NCI-H748 (cell line): ENCODE results near the gene DOCK9.
A peak's percentile ranks its signal among the peaks of the same experiment; 100 is the strongest.

Experiments used
- DNase-seq: peaks from one replicate; lab custom pipeline; 2025; ENCODE audit not compliant: unreplicated experiment; lab: John Stamatoyannopoulos, UW

The DOCK9 gene, protein sequence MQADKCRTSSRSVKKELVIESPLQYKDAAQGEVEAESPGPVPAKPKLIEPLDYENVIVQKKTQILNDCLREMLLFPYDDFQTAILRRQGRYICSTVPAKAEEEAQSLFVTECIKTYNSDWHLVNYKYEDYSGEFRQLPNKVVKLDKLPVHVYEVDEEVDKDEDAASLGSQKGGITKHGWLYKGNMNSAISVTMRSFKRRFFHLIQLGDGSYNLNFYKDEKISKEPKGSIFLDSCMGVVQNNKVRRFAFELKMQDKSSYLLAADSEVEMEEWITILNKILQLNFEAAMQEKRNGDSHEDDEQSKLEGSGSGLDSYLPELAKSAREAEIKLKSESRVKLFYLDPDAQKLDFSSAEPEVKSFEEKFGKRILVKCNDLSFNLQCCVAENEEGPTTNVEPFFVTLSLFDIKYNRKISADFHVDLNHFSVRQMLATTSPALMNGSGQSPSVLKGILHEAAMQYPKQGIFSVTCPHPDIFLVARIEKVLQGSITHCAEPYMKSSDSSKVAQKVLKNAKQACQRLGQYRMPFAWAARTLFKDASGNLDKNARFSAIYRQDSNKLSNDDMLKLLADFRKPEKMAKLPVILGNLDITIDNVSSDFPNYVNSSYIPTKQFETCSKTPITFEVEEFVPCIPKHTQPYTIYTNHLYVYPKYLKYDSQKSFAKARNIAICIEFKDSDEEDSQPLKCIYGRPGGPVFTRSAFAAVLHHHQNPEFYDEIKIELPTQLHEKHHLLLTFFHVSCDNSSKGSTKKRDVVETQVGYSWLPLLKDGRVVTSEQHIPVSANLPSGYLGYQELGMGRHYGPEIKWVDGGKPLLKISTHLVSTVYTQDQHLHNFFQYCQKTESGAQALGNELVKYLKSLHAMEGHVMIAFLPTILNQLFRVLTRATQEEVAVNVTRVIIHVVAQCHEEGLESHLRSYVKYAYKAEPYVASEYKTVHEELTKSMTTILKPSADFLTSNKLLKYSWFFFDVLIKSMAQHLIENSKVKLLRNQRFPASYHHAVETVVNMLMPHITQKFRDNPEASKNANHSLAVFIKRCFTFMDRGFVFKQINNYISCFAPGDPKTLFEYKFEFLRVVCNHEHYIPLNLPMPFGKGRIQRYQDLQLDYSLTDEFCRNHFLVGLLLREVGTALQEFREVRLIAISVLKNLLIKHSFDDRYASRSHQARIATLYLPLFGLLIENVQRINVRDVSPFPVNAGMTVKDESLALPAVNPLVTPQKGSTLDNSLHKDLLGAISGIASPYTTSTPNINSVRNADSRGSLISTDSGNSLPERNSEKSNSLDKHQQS (N-terminal part only)

DNA sequence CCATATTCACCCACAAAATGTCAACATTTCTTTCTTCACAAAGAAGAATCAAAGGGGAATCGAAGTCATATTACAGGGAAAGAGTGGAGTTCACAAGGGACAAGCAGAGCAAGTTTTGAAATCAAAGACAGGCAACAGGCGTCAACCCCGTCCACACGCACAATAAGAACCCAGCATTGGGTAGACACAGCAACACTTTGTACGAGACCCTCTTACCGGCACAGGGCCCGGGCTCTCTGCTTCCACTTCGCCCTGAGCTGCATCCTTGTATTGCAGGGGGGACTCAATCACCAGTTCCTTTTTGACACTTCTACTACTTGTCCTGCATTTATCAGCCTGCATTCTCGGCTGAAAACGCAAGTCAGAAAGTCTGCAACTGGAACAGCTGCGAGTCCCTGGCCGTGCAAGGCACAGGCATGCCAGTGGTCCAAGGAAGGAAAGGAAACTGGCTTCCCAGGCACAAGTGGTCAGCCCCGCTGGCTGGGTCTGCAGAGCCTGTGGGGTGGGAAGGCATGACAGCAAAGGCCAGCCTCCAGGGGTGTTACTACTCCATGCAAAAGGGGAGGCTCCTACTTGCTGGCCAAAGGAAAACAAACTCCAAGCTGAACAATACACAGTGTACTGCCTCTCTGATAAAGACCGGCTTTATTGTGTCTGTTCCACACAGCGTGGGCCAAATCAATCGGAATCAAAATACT, at the start of gene DOCK9:
DOCK9 (minus strand) TSS at position 497 of the 698 bp plus-strand sequence; CDS start at position 342, 155 bp downstream.
- DNase-seq, result peak; percentile 82

DNA sequence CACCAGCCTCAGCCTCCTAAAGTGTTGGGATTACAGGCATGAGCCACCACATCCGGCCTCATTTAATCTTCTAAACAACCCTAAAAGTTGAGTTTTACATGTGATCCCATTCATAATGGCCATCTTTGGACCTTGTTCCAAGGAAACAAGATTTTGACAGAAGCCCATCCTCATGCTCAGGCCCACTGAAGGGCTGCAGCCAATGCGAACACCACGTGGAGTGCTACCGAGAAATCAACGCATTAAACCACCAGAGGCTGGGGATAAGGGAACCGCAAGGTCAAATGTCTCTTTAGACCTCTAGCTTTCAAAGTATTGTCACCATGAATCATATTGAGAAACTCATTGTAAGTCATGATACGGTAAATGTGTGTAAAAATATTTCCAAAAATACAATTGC, 49.4 kb upstream of the DOCK9 start:
- DNase-seq, result no peak

DNA sequence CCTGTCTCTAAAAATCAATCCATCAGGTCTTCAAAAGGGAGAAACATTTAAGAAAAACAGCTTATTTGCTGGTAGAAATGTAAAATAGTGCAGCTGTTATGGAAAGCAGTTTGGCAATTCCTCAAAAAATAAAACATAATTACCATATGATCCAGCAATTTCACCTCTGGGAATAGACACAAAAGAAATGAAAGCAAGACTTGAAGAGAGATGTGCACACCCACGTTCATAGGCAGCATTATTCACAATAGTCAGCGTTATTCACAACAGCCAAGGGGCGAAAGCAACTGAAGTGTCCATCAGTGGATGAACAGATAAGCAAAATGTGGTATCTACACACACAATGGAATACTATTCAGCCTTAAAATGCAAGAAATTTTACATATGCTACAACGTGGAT, 45.1 kb upstream of the DOCK9 start:
- DNase-seq, result no peak

DNA sequence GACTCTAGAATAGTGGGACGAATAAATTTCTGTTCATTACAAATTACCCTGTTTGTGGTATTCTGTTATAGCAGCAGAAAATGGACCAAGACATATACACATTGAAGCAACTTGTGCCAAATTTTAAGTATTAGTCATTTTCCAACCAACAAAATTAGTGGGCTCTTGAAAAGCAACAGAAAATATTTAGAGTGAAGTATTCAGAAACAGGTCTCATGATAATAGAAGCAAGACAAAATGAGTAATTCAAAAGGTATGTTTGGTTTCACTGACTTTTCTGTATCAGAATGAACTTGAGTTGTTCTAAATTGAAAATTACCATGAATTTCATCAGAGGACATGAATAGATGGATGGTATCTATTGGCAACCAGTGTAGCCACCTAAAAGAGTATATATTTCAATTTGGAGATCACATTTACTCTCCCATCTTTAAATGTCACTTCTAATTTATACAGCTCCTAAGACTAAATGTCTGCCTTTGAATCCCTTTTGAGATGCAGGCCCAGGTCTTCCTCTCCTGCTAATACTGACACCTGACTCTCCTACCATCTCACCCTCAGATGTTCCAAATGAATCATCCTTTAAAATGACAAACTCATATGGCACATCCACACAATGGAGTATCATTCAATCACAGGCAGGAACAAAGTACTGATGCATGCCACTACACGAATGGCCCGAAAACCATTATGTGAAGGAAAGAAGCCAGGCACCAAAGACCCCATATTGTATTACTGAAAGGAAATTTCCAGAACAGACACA, 40.7 kb upstream of the DOCK9 start:
- no peak for DNase-seq

DNA sequence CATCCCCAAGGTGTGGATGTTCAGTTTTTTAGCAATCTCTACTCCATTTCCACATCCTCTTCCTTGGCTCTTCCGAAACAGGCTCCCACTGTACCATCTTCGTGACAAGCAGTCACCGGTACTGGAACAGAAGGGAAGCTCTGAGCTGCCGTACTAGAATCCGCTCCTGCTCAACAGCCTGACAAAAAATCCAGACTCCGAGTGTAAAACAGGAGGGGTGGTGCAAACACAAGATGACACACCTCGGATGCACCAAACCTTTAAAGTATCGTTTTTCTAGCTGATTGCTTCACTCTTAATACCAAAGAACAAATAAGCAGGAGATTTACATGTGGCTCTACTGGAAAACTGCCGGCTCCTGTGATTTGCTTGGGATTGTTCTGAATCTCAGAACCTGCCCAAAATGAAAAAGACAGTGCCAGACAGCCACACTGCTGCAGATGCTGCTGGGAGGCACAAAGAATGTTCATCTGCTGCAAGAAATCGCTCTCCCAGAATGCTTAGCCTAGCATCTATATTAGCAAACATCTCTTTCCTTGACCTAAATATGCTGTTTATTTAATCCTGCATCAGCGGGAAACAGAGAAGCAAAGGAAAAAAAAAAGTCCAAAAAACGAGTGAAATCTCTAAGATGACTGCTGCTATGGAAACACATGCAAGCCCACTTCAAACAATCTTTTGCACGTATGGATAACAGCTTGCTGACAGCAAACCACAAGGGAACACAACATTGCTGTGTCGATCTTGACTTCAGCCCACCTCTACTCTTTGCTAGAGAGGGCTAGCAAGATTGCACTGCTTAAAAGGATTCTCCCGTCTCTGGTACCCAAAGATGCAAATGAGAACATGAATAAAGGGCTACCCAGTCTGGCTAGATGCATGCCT, 38.0 kb upstream of the DOCK9 start:
- no peak for DNase-seq

DNA sequence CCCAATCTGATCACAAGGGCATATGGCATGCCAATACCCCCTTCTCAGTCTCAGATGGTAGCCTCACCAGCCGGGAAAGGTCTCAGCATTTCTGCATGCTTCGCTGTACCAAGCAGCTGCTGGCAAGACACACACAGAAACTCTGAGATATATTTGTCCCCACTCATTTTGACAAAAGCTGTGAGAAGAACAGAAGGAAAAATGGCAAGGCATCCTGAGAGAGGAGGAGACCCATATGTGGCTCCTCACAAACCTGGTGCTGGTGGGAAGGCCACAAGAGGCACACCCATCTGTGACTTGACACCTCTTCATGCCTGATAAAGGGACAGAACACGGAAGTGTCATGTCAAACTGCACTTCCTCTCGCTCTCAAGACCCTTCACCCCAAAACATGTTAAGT, 36.7 kb upstream of the DOCK9 start:
- no peak for DNase-seq

DNA sequence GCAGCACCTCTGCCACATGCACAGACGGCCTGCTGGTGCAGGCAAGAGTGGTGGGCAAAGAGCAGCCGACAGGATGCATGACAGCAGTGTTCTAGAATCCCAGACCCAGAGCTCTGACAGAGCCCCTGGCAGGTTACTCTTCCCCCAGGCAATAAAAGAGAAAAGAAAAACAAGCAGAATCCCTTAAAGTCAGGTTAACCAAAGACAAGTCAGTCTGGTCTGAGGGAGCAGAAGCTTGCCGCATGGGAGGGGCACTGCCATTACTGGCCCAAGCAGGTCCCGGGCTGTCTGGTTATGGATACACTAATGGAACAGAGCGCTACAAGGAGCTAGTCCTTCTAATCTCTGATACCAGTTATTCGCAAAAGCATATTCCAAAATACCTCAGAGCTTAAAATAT, 36.1 kb upstream of the DOCK9 start:
- DNase-seq, result no peak

DNA sequence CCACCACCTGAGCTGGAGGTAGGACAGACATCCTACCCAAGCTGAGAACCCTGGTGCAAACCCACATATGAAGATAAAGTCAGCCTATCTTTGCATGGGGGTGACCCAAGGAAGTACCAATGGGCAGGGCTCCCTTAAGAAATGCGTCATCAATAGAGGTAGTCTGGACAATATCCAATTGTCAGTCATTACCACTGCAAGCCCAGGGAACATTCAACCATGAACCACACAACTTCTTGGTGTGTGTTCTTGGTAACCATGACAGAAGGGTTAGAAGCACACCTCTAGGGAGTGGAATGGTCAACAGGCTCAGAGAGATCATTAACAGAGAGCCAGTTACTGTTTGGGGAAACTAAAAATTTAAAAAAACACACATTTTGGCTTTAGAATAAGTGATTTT, 34.7 kb upstream of the DOCK9 start:
- no peak for DNase-seq

DNA sequence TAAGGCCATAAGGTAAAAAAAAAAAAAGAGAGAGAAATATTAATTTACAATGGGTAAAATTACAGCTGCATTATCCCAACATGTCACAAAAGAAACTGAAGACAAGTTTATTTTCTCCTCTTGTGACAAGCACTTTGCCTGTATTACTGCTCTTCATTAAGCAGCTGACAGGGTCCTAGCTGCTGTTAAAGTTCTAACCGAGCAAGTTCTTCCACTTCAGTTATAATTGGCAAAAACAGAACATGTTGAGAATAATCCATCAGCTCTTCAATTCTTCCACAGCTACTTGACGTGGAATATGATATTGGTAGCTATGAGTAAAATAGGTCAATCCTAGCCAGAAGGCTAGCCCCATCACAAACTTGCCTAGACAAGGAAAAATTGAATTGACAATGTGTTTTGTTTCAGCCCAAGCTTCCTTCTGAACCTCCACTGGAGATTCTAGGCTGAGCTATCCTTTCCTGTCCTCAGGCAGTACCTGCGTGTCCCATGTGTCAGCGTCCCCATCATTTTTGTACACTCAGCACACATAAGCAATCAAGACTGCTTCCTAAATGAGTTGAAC, 32.2 kb upstream of the DOCK9 start:
- peak; percentile 39 for DNase-seq

DNA sequence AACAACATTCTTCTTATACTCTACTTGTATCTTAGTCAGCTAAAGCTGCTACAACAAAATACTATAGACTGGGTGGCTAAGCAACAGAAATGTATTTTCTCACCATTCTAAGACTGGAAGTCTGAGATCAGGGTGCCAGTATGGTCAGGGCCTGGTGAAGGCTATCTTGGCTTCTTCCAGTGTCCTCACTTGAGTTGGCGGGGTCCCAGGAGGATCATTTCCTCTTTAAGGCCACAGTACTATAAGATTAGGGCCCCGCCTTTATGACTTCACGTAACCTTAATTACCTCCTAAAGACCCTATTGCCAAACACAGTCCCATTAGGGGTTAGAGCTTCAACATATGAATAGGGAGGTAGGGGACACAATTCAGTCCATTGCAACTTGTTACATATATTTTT, 30.7 kb upstream of the DOCK9 start:
- DNase-seq, result no peak

DNA sequence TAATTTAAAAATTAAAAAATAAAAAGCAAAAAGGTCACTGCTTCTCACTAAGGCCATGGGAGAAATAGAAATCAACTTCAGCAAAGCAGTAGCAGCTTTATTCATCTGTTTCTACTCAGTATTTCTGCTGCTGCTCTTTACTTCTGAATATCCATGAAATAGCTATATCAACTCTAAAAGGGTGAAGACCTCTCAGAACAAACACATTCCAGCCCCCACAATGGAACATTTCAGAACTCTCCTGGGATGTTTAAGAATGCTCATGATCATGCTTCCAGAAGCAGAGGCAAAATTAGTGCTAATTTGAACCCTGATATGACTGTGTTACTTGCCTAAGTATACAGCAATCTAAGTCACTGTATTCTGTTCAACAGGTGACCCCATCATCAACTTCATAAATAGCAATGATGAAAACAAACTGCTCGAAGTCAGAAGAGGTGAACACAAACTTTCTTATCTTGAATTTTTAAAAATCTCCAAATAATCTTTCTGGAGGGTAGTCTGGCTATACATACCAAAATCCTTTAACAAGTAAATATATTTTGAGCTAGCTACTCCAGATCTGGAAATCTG, 29.6 kb upstream of the DOCK9 start:
- no peak for DNase-seq

DNA sequence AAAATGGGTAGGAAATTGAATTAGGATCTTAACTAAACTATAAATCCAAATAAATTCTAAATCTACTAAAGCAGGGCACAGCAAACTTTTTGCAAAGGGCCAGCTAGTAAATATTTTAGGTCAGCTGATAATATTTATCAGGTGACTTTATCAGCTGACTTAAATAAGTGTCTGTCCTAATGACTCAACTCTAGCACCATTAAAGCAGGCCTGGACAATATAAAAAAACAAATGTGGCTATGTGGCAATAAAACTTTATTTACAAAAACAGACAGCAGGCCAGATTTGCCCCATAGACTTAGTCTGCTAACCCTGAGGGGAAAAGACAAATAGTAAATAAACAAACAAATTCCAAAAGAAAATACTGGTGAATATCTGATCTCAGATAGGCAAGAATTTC, 27.7 kb upstream of the DOCK9 start:
- no peak for DNase-seq

DNA sequence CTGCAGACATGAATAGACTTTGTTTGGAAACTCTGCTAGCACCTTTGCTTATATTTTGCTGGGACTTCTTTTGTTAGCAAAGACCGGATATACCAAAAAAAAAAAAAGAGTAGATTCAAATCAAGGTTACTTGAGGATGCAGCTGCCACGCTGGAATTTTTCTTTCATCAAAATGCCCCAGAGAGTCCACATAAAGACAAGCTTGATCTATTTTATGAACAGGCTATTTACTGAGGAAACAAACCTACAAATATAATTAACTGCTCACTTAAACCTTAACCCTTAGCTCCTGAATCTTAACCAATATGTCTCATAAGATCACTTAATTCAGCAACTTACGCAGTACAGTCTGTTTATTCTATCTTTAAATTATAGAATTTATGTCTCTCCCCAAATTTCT, 27.1 kb upstream of the DOCK9 start:
- peak; percentile 29 for DNase-seq

DNA sequence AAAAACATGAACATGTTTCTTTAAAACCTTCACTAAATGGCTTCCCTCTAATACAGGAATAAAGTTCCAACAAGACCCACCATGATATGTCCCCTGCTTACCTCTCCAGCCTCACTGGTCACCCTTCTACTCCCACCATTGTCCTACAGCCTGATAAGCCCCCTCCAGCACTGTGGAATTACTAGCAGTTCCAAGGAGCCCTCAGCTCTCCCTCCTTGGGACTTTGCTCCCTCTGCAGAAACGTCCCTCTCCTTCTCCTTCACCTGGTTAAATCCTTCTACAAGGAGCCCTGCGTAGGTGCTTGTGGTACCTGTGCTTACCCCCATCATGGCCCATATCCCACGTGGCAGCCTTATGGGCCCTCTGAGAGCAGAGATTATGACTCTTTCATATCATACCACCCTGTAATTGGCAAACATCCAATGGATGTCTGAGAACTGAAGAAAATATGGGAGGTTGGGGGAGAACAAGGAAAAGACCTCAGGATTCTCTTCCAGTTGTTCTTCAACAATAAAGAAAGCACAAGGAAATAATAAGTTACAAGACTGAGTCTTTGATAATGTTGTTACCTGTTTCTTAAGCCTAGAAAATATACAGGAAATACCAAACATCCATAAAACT, 26.1 kb upstream of the DOCK9 start:
- no peak for DNase-seq

DNA sequence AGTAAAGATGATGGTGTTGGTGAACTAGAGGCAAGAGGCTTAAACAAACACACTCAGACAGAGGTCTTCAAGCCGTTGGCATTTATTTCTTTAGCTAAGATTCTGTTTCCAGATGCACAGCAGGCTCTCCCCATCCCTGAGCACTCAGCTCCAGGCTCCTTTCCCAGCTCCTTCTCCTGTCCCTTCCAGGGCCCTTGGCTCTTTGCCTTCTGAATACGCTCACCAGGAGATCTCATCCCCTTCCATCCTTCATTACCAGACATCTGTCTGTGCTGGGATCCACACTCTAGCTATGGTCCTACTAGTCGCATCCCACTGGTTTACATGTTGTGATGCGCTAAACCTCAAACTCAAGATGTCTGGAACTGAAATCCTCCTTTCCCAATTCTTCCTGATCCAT, 25.3 kb upstream of the DOCK9 start:
- DNase-seq, result no peak

DNA sequence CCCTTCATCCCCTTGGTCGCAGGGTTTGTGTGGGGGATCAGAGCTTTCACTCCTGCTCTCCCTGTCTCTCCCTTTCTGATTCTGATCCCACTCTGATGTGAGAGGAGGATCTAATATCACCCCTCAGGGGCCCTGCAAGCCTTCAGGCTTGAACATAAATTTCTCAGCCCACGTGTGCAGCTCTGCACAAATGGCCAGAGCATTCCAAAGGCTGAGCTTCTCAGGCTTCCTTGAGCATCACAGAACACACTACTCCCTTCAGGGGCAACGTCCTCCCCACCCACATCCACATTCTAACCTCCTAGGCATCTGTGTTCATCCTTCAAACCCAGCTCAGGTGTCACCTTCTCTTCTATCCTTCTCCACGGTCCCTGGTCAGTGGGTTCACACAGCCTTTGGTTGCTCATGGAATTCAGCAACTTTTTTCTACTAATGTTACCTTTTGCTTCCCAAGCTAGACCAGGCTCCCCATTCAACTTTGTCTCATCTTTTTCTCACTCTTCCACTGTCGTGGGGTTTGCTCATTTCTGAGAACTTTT, 24.4 kb upstream of the DOCK9 start:
- no peak for DNase-seq

DNA sequence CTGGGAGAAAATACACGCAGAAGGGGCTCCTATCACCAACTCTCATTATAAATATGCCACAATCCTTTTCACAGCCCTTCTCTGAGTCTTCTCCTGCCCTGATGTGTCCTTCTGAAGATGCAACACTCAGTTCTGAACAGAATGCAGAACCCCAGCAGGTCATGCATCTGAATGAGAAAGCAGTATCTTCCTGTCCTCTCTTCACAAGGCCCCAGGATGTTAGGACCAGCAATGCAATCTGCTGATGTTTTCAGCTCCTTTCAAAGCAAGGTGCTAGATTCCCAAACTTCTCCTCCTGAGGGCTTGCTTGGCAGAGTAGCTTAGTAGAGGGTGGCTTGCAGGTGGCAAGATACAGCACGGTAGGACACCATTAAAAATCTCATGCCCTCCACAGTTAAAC, 22.3 kb upstream of the DOCK9 start:
- no peak for DNase-seq

DNA sequence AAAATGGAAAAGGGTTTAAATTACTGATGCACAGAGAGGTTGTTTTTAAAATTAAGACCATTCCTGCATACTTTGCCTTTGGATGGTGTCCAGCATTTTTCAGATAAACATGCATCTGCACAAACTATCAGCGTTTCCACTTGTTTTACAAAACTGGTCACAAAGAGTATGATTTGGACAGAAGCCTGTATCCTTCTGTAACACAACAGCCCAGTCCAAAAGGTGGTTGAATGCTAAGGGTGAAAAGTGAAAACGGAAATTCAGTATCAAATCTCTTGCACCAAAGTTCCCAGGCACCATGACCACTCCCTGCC, 21.7 kb upstream of the DOCK9 start:
- DNase-seq, result no peak
